CD4-positive, alpha-beta memory T cell (primary cell): ENCODE measurements around the gene KRTAP10-4. TPM values are rescaled to one million over a fixed set of nuclear protein-coding genes. Genes with fewer than 3 reads are reported as not detected.

Source experiments
- CTCF ChIA-PET: fragments of 350-600 bp; sonication (Branson Sonifier 250); formaldehyde crosslinking; loops from one replicate; lab custom pipeline; 2021; ENCODE audit warnings: inconsistent platforms; ENCODE audit not compliant: partially characterized antibody; lab: Charles Lee
- POLR2A ChIA-PET: fragments of 350-600 bp; sonication (Branson Sonifier 250); formaldehyde crosslinking; loops from one replicate; lab custom pipeline; 2021; ENCODE audit not compliant: partially characterized antibody; lab: Charles Lee
- DNase-seq, 5 donors: peaks; one replicate each; pipeline versions ENCODE4 v3.0.0 to v3.0.0-alpha.2; 2020 to 2022; ENCODE audit warnings: mixed read lengths in 1 of 5
- H3K27ac ChIP-seq: one replicate; pipeline ENCODE4 v1.7.0; 2013; ENCODE audit warnings: low read depth, low read length
- H3K27me3 ChIP-seq: 2 replicates; pipeline ENCODE4 v1.7.0; 2013; ENCODE audit warnings: mild to moderate bottlenecking, low read length, moderate library complexity; ENCODE audit not compliant: insufficient read depth
- H3K36me3 ChIP-seq: 2 replicates; pipeline ENCODE4 v1.7.0; 2013; ENCODE audit warnings: mild to moderate bottlenecking, low read length, moderate library complexity; ENCODE audit not compliant: insufficient read depth
- H3K4me1 ChIP-seq: 2 replicates; pipeline ENCODE4 v1.7.0; 2013; ENCODE audit warnings: mild to moderate bottlenecking, low read length, moderate library complexity; ENCODE audit not compliant: insufficient read depth
- H3K4me3 ChIP-seq, 2 donors: one replicate each; pipeline ENCODE4 v1.7.0; 2013; ENCODE audit warnings: low read length in 2 of 2, mild to moderate bottlenecking in 1 of 2
- H3K9me3 ChIP-seq, 2 donors: one replicate each; pipeline ENCODE4 v1.7.0; 2013; ENCODE audit warnings: low read length in 2 of 2, control low read depth in 1 of 2; ENCODE audit not compliant: control insufficient read depth in 1 of 2
- H3K27ac Mint-ChIP-seq, 7 donors: one replicate each; pipeline ENCODE4 v1.8.0; 2020 to 2021; ENCODE audit warnings: mixed read lengths in 7 of 7, mild to moderate bottlenecking in 6 of 7, inconsistent platforms in 3 of 7, moderate library complexity in 3 of 7
- H3K27me3 Mint-ChIP-seq, 2 donors: one replicate each; pipeline ENCODE4 v1.8.0; 2020 to 2021; ENCODE audit warnings: mixed read lengths in 2 of 2
- H3K36me3 Mint-ChIP-seq, 2 donors: one replicate each; pipeline ENCODE4 v1.8.0; 2020 to 2021; ENCODE audit warnings: mixed read lengths in 2 of 2, inconsistent platforms in 1 of 2, mild to moderate bottlenecking in 1 of 2
- H3K4me1 Mint-ChIP-seq, 4 donors: one replicate each; pipeline ENCODE4 v1.8.0; 2020 to 2021; ENCODE audit warnings: mixed read lengths in 4 of 4, mild to moderate bottlenecking in 1 of 4
- H3K4me3 Mint-ChIP-seq, 8 donors: one replicate each; pipeline ENCODE4 v1.8.0; 2020 to 2021; ENCODE audit warnings: mixed read lengths in 8 of 8, mild to moderate bottlenecking in 7 of 8, moderate library complexity in 6 of 8, inconsistent platforms in 3 of 8
- H3K9me3 Mint-ChIP-seq, 8 donors: one replicate each; pipeline ENCODE4 v1.8.0; 2020 to 2021; ENCODE audit warnings: mixed read lengths in 8 of 8, mild to moderate bottlenecking in 5 of 8, inconsistent platforms in 3 of 8, moderate library complexity in 1 of 8
- intact Hi-C: fragments of 100-400 bp; cut with micrococcal nuclease; formaldehyde crosslinking; loops from one replicate; pipeline ENCODE4 v1.15.1; 2023
- polyA plus RNA-seq, 2 donors: library from polyadenylated mRNA; unstranded; fragments of 300-500 nt; fragmentation: Illumina TruSeq; gene quantifications; one replicate each; pipeline ENCODE4 v1.2.3, GENCODE V29; 2021
- total RNA-seq, 2 experiments: library from RNA; stranded (reverse); gene quantifications; one replicate each; pipeline ENCODE4 v1.2.3, GENCODE V29; 2021

Gene KRTAP10-4
- total and polyA plus RNA-seq, 4 experiments from 2014 or later, result not detected

- peaks cover 5 to 9% of the 10 kb centered on the region in 2 donors for H3K27me3 Mint-ChIP-seq
- no peak overlapping the region for H3K27ac Mint-ChIP-seq
- no peaks in the 10 kb centered on the region for H3K27me3 ChIP-seq
- no peaks in the 10 kb centered on the region for H3K4me1 ChIP-seq
- H3K4me1 Mint-ChIP-seq, result peaks cover 0 to 1% (median under 1%) of the 10 kb centered on the region in 4 donors
- intact Hi-C loops, result no loop called here
- no peaks in the 10 kb centered on the region for H3K9me3 ChIP-seq
- no peak for DNase-seq
- H3K4me3 ChIP-seq, result no peak overlapping the region
- H3K4me3 Mint-ChIP-seq, result no peak overlapping the region
- ChIA-PET CTCF (no interaction called here), POLR2A (no interaction called here)
- peaks cover 0 to 3% of the 10 kb centered on the region in 2 donors for H3K36me3 Mint-ChIP-seq
- peaks cover 0 to 2% (median 0%) of the 10 kb centered on the region in 8 donors for H3K9me3 Mint-ChIP-seq
- no peaks in the 10 kb centered on the region for H3K36me3 ChIP-seq
- H3K27ac ChIP-seq, result no peak overlapping the region
These were observed 35.3 kb upstream of the KRTAP10-4 start for GRCh38 chr21:44537930-44538911.

- Histone ChIP-seq H3K4me3 (no peak overlapping the region), H3K36me3 (no peaks in the 10 kb centered on the region), H3K4me1 (no peaks in the 10 kb centered on the region), H3K9me3 (no peaks in the 10 kb centered on the region), H3K27ac (no peak overlapping the region), H3K27me3 (no peaks in the 10 kb centered on the region)
- Mint-ChIP-seq H3K4me1 (peaks cover 0 to 1% (median under 1%) of the 10 kb centered on the region in 4 donors), H3K9me3 (peaks cover 0 to 2% (median 0%) of the 10 kb centered on the region in 8 donors), H3K27ac (no peak overlapping the region), H3K27me3 (peaks cover 5 to 9% of the 10 kb centered on the region in 2 donors), H3K4me3 (no peak overlapping the region), H3K36me3 (peaks cover 0 to 3% of the 10 kb centered on the region in 2 donors)
- ChIA-PET CTCF (interaction anchor here (1.0 kb wide), 1 partner anchor 28 kb away, joined by 3 read pairs; no protein-coding TSS in a partner anchor), POLR2A (interaction anchor here (1.2 kb wide), 1 partner anchor 172 kb away, joined by 4 read pairs; the partner anchor contains the start of gene TSPEAR)
- intact Hi-C loops, result no loop called here
- DNase-seq, result no peak
These were observed 34.5 kb upstream of the KRTAP10-4 start for GRCh38 chr21:44539046-44539445.

- H3K4me1 Mint-ChIP-seq, result peaks cover 0 to 1% (median under 1%) of the 10 kb centered on the region in 4 donors
- ChIA-PET POLR2A (interaction anchor here (1.2 kb wide), 1 partner anchor 171 kb away, joined by 4 read pairs; the partner anchor contains the start of gene TSPEAR), CTCF (interaction anchor here (1.0 to 1.6 kb wide), 2 partner anchors 29 to 202 kb away, joined by 3 to 4 read pairs; no protein-coding TSS in a partner anchor)
- Histone ChIP-seq H3K36me3 (no peaks in the 10 kb centered on the region), H3K27ac (no peak within 1 kb of the TSS), H3K27me3 (no peaks in the 10 kb centered on the region), H3K9me3 (no peaks in the 10 kb centered on the region), H3K4me3 (no peak within 1 kb of the TSS), H3K4me1 (no peaks in the 10 kb centered on the region)
- H3K27ac Mint-ChIP-seq, result peak within 1 kb of the TSS in 3 of 7 donors; percentile 35 to 84 (median 42)
- peaks cover 0 to 3% of the 10 kb centered on the region in 2 donors for H3K36me3 Mint-ChIP-seq
- no peak for DNase-seq
- peaks cover 5 to 9% of the 10 kb centered on the region in 2 donors for H3K27me3 Mint-ChIP-seq
- H3K9me3 Mint-ChIP-seq, result peaks cover 0 to 8% (median 0%) of the 10 kb centered on the region in 8 donors
- intact Hi-C loops, result loop anchor here (10.0 kb wide), 1 partner anchor 75 kb away; the partner anchor contains the start of gene KRTAP10-8
- H3K4me3 Mint-ChIP-seq, result no peak within 1 kb of the TSS
These were observed 33.4 kb upstream of the KRTAP10-4 start, which contains the start of gene KRTAP10-1 for GRCh38 chr21:44539991-44540666. Gene KRTAP10-1, minus strand, starts transcription at chr21:44540195. Its CDS starts 45 bp downstream, at chr21:44540150.

- peak overlapping the region in 1 of 7 donors; percentile 35 for H3K27ac Mint-ChIP-seq
- peaks cover 5 to 9% of the 10 kb centered on the region in 2 donors for H3K27me3 Mint-ChIP-seq
- H3K9me3 Mint-ChIP-seq, result peaks cover 0 to 14% (median 6%) of the 10 kb centered on the region in 8 donors
- H3K27me3 ChIP-seq, result no peaks in the 10 kb centered on the region
- peaks cover 0 to 8% of the 10 kb centered on the region in 2 donors for H3K36me3 Mint-ChIP-seq
- no peak overlapping the region for H3K27ac ChIP-seq
- ChIA-PET POLR2A (interaction anchor here (0.9 kb wide), 1 partner anchor 117 kb away, joined by 7 read pairs; the partner anchor contains the start of gene KRTAP12-3), CTCF (interaction anchor here (1.6 kb wide), 1 partner anchor 202 kb away, joined by 4 read pairs; no protein-coding TSS in a partner anchor)
- no peaks in the 10 kb centered on the region for H3K9me3 ChIP-seq
- no peak for DNase-seq
- H3K4me3 ChIP-seq, result no peak overlapping the region
- intact Hi-C loops, result loop anchor here (10.0 kb wide), 1 partner anchor 74 kb away; the partner anchor contains the start of gene KRTAP10-8
- no peaks in the 10 kb centered on the region for H3K36me3 ChIP-seq
- peaks cover 0 to 3% (median under 1%) of the 10 kb centered on the region in 4 donors for H3K4me1 Mint-ChIP-seq
- no peaks in the 10 kb centered on the region for H3K4me1 ChIP-seq
- no peak overlapping the region for H3K4me3 Mint-ChIP-seq
These were observed 32.7 kb upstream of the KRTAP10-4 start for GRCh38 chr21:44540741-44541288.

GRCh38 chr21:44542716-44543115 is 30.8 kb upstream of the KRTAP10-4 start:
- H3K4me3 Mint-ChIP-seq, result no peak overlapping the region
- DNase-seq, result no peak
- ChIA-PET POLR2A (no interaction called here), CTCF (no interaction called here)
- H3K27ac Mint-ChIP-seq, result no peak overlapping the region
- Histone ChIP-seq H3K36me3 (no peaks in the 10 kb centered on the region), H3K9me3 (no peaks in the 10 kb centered on the region), H3K4me1 (peaks cover 11% of the 10 kb centered on the region), H3K27ac (no peak overlapping the region), H3K4me3 (no peak overlapping the region), H3K27me3 (no peaks in the 10 kb centered on the region)
- H3K27me3 Mint-ChIP-seq, result peaks cover 0 to 6% of the 10 kb centered on the region in 2 donors
- peaks cover 0 to 32% (median 22%) of the 10 kb centered on the region in 8 donors for H3K9me3 Mint-ChIP-seq
- peaks cover 10 to 20% of the 10 kb centered on the region in 2 donors for H3K36me3 Mint-ChIP-seq
- intact Hi-C loops, result loop anchor here (10.0 kb wide), 1 partner anchor 72 kb away; the partner anchor contains the start of gene KRTAP10-8
- H3K4me1 Mint-ChIP-seq, result peaks cover 10 to 15% (median 11%) of the 10 kb centered on the region in 4 donors

- no peak for DNase-seq
- peaks cover 0 to 34% (median 24%) of the 10 kb centered on the region in 8 donors for H3K9me3 Mint-ChIP-seq
- peaks cover 19 to 30% (median 28%) of the 10 kb centered on the region in 4 donors for H3K4me1 Mint-ChIP-seq
- Histone ChIP-seq H3K36me3 (no peaks in the 10 kb centered on the region), H3K27ac (no peak overlapping the region), H3K4me3 (no peak overlapping the region), H3K4me1 (peaks cover 20% of the 10 kb centered on the region), H3K27me3 (no peaks in the 10 kb centered on the region), H3K9me3 (no peaks in the 10 kb centered on the region)
- POLR2A ChIA-PET, result interaction anchor here (0.6 kb wide), 1 partner anchor 12 kb away, joined by 3 read pairs; no protein-coding TSS in a partner anchor
- CTCF ChIA-PET, result interaction anchor here (1.2 kb wide), 1 partner anchor 34 kb away, joined by 3 read pairs; no protein-coding TSS in a partner anchor
- peaks cover 13 to 25% of the 10 kb centered on the region in 2 donors for H3K36me3 Mint-ChIP-seq
- intact Hi-C loops, result loop anchor here (10.0 kb wide), 1 partner anchor 70 kb away; the partner anchor contains the start of gene KRTAP10-8
- H3K27ac Mint-ChIP-seq, result no peak overlapping the region
- peaks cover 0 to 4% of the 10 kb centered on the region in 2 donors for H3K27me3 Mint-ChIP-seq
- no peak overlapping the region for H3K4me3 Mint-ChIP-seq
These were observed 29.0 kb upstream of the KRTAP10-4 start for GRCh38 chr21:44544566-44544965.
